NCI-H2029 (cell line): ENCODE data around the gene OR2W3.

Source experiments
- DNase-seq: peaks from one replicate; lab custom pipeline; 2025; lab: John Stamatoyannopoulos, UW

Gene OR2W3

GRCh38 chr1:247895163-247895637 is at the start of gene OR2W3:
OR2W3 (plus strand) TSS chr1:247895587; CDS start chr1:247895587, 0 bp downstream.
- DNase-seq: no peak

- DNase-seq: no peak
Observed at GRCh38 chr1:247845693-247846017, 49.7 kb upstream of the OR2W3 start.

GRCh38 chr1:247848346-247848745 is 47.0 kb upstream of the OR2W3 start:
- no peak for DNase-seq

GRCh38 chr1:247849616-247850015 is 45.8 kb upstream of the OR2W3 start:
- no peak for DNase-seq

- DNase-seq: no peak
Observed at GRCh38 chr1:247854899-247855545, 40.4 kb upstream of the OR2W3 start.

GRCh38 chr1:247855911-247856310 is 39.5 kb upstream of the OR2W3 start:
- DNase-seq: no peak

GRCh38 chr1:247857069-247857984 is 38.1 kb upstream of the OR2W3 start, which contains the start of gene TRIM58:
TRIM58 (plus strand) TSS chr1:247857187; CDS start chr1:247857247, 60 bp downstream.
- DNase-seq: no peak

- DNase-seq: no peak
Observed at GRCh38 chr1:247857985-247858619, 37.3 kb upstream of the OR2W3 start.

GRCh38 chr1:247862756-247863155 is 32.6 kb upstream of the OR2W3 start:
- DNase-seq: no peak

- no peak for DNase-seq
Observed at GRCh38 chr1:247864644-247865043, 30.7 kb upstream of the OR2W3 start.

GRCh38 chr1:247865416-247865815 is 30.0 kb upstream of the OR2W3 start:
- no peak for DNase-seq

- DNase-seq: no peak
Observed at GRCh38 chr1:247883346-247883745, 12.0 kb upstream of the OR2W3 start.

- no peak for DNase-seq
Observed at GRCh38 chr1:247884797-247885413, 10.5 kb upstream of the OR2W3 start.

- no peak for DNase-seq
Observed at GRCh38 chr1:247895976-247896375, 589 bp downstream of the OR2W3 start.

GRCh38 chr1:247904122-247904521 is 8.7 kb downstream of the OR2W3 start:
- DNase-seq: no peak

- DNase-seq: no peak
Observed at GRCh38 chr1:247905181-247905580, 9.8 kb downstream of the OR2W3 start.

- no peak for DNase-seq
Observed at GRCh38 chr1:247905910-247906503, 10.6 kb downstream of the OR2W3 start.

- DNase-seq: no peak
Observed at GRCh38 chr1:247906504-247907047, 11.2 kb downstream of the OR2W3 start.

- DNase-seq: no peak
Observed at GRCh38 chr1:247908766-247909165, 13.4 kb downstream of the OR2W3 start.

GRCh38 chr1:247913786-247914185 is 18.4 kb downstream of the OR2W3 start:
- no peak for DNase-seq

- DNase-seq: no peak
Observed at GRCh38 chr1:247914941-247915662, 19.7 kb downstream of the OR2W3 start.
